Endometrial microvascular endothelial cells (primary cell): ENCODE data around the gene C1orf210. TPM values are rescaled to one million over a fixed set of nuclear protein-coding genes. Genes with fewer than 3 reads are reported as not detected.

ENCODE experiments used
- in situ Hi-C: cut with HindIII; loops from 2 replicates; pipeline ENCODE4 v1.10.0; 2017; ENCODE audit warnings: low sequenced_read_pairs, low pct_unique_long_range_greater_than_20kb; ENCODE audit errors: inconsistent ontology term
- total RNA-seq: library from RNA; depleted of rRNA; stranded (reverse); fragments of >200 nt; gene quantifications from one replicate; pipeline ENCODE4 v1.2.3, GENCODE V29; 2015; ENCODE audit errors: inconsistent ontology term

Gene C1orf210
- total RNA-seq, 1 donor from 2014 or later = not detected

DNA sequence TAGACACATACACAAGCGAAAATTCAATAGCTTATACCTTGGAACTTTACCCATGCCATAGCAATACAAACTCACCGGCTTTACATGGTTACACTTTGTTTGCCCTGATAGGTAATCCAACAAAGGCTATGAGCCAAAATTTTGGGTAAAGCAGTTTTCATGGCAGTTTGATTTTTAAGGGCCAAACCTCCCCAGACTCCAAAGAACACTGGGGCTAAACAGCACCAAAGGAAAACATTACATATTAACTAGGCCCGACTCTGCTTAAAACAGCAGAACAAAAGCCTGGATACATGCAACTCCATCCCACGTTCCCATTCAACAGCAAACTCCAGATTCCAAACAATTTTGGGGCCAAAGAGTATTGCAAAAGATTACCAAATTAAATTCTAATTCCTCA, 19.9 kb downstream of the C1orf210 start:
- in situ Hi-C loops = no loop called here

DNA sequence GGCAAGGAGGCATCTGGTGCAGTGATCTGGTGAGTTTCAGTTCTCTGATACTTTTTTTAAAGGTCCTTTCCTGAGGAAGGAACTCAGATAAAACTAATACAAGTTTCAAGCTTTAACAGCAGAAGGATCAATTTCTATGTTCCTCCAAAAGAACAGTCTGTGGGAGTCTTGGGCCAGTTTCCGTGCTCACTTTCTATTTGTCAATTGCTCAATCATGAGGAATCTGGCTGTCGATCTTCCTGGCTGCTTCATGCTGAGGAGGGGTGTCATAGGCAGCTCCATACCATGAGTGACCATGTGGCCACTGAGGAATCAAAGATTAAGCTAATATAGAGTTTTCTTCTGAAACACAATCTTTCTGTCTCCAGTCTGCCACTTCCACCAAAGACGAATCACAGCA, 27.0 kb downstream of the C1orf210 start:
- in situ Hi-C loops = no loop called here

DNA sequence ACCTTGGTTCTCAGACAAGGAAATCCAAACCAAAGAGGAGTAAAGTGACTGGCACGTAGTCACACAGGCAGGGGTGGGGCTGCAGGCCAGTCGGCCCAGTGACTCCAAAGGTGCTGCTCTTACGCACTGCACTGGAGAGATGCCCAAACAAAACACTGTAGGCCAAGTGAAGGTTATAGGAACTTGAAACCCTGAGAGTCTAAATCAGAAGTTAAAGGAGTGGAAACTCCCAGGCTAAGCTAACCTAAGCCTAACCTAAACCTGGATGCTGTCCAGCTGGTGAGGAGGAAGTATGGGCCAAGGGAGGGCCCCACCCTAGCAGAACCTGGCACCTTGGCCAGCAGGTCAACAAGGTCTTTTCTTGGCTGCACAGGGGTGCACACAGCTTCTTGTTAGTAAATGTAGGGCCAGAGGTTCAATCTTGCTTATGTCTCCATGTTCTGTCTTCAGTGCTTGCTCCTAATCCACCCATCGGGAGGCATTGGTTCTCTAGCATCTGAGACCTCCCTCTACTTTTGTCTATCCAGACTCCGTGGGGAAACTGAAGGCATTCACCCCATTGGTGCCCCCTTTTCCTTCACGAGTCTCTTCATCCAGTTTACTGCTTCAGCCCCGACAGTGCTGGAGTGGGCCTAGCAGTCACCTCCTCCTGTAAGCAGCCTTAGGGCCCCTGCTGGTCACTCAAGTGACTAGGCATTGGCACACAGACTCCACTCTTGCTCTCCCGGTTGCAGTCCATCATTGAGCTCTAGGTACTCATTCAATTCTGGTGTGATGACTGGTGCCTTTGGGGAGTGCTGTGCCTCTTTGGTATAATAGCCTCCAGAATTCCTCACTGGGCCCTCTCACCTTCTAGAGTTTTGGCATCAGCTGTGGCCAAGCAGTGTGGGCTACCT, 28.5 kb downstream of the C1orf210 start:
- in situ Hi-C loops = no loop called here

DNA sequence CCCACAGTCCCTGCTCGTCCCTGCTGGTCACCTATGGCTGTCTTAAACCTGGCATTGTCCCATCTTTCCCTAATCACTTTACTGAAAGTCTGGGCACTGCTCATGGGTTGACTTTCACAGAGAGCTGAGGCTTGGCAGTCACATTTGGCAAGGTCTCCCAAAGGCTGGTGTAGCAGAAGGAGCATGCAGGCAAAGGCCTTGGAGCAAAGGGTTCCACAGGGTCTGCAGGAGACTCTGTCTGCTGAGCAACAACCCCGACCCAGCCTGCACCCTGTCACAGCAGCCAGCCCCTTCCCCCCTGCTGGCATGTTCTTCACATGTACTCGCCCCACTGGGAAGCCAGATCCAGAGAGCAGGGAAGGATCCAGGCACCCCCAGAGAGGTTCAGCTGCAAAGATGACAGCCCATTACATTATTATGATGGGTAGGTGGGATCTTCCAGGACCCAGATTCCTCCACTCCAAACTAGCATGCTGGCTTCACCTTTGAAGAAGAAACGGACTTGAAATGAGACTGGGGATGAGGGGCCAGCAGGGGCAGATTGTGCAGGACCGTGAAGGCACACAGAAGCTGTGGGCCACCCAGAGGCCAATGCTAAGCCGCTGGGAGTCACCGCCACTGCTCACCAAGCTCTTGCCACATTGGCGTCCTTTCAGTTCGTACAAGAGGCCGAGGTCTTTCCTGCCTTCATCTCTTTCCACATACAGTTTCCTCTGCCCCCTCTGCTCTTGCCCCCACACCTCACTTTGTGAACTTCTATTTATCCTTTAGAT, 29.8 kb downstream of the C1orf210 start:
- in situ Hi-C loops = no loop called here

DNA sequence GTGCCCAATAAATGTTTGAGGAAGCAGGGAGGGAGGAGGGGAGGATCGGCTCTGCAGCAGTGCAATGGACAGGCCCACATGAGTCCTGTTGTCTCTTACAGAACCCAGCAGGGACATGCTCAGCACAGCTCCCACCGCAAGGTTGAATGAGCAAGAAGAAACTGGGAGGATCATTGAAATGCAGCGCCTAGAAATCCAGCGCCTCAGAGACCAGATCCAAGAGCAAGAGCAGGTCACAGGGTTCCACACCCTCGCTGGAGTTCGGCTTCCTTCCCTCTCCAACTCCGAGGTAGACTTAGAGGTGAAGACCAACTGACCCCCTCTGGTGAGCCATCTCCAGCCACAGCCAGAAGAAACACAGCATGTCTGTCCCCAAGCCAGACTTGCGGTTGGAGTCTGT, 31.5 kb downstream of the C1orf210 start:
- in situ Hi-C loops = no loop called here

DNA sequence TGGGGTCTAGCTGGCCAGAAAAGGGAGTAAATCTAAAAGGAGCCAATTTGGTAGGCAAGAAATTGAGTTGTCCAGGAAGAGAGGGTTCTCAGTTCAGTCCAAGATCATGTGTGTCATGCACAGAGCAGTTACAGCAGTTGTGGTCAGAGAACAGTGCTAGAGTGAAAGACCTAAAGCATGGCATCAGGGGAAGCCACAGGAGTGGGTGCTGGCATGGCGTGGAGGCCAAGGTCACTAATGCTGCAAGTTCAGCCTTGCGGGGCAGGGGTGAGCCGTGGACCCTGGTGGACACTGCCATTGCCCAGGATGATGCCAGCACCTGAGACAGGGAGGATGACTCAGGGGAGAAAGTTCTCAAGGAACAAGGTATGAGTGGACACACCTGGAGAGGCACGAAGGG, 32.2 kb downstream of the C1orf210 start:
- in situ Hi-C loops = no loop called here

DNA sequence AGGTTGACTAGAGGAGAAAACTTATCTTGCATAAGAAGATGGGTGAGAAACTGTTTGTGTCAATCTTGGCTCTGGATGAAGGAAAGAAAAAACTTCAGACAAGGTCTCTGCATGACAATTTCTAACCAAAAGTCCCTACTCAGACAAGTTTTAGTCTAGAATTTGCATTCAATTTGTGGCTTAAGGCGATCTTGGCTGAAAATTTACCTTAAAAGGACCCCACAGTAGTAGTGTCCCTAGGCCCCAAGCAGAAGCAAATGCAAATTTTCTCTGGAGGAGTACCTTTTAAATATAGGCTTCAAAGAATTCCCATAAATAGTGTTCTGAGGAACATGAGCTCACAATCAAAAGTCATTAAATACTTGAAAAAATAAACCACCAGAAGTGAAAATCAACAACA, 33.2 kb downstream of the C1orf210 start:
- in situ Hi-C loops = no loop called here

DNA sequence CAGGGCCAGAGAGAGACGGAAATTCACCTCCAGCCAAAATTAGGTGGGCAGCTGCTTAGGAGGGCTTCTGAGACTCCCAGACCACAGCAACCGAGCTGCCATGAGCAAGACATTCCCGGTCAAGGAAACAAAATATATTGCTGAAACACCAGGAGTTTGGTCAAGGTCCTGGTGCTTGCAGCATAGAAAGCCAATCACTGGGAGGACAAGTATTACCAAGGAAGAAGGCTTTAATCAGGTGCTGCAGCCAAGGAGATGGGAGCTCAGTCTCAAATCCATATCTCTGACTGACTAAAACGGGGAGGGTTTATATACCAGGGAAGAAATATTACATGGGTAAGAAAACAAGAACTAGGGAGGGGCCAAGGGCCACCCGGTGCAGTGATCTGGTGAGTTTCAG, 34.4 kb downstream of the C1orf210 start:
- in situ Hi-C loops = no loop called here

DNA sequence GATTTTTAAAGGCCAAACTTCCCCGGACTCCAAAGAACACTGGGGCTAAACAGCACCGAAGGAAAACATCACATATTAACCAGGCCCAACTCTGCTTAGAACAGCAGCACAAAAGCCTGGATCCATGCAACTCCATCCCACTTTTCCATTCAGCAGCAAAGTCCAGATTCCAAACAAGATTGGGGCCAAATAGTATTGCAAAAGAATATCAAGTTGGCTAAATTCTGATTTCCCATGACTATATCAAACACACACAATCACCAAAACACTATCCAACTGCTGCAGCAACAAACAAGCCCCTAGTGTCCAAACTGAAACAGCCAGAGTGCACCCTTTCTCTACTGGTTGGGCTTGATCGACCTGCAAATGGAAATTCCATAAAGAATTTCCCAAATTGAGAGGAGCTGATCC, 35.0 kb downstream of the C1orf210 start:
- in situ Hi-C loops = no loop called here

DNA sequence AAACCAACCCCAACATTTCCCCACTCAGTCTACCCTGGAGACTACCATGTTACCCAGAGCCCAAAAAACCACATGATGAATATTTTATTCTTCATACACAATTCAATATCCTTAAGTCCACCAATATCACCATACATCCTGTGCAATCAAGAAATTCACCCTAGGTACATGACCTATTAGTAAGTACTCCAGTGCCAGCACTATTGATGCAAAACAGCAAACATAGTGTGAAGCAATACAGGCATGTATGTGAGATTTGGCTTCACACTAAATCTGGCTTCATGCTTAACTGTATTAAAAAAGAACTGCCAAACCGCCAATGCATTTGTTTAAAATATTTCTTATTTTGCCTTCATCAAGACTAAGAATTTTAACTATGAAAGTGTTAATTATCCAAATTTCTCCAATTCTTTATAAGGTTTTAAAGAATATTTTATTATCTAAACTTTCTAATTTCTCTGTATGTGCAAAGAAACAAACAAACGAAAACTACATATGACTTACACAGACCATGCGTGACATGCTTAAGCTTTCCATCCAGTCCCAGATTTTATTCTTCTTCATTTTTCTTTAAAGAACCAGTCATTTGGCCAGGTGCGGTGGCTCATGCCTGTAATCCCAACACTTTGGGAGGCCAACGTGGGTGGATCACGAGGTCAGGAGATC, 38.0 kb downstream of the C1orf210 start:
- in situ Hi-C loops = no loop called here

DNA sequence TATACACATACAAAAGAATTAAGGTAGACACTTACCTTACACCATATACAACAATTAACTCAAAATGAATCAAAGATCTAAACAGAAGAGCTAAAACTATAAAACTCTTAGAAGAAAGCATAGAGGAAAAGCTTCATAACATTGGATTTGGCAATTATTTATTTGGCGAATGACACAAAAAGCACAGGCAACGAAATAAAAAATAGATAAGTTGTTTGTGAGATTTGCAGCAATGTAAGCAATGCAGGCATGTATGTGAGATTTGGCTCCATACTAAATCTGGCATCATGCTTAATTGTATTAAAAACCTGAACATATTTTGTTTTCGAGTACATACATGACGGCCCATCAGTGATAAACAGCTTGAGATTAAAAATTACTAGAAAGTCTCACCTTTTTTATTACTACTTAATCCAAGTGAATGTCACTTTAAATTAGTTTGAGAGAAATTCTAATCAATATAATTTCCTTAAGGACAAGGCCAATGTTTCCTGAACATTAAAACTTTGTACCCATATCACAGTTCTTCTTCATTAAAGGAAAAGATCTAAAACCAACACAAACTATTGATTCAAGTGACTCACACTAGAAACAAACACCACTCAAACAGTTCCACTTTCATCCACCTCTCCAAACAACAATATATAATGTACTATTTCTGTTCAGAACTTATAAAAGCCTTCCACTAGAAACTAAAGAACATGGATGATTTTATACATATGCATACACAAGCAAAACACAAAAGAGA, 38.7 kb downstream of the C1orf210 start:
- in situ Hi-C loops = no loop called here

DNA sequence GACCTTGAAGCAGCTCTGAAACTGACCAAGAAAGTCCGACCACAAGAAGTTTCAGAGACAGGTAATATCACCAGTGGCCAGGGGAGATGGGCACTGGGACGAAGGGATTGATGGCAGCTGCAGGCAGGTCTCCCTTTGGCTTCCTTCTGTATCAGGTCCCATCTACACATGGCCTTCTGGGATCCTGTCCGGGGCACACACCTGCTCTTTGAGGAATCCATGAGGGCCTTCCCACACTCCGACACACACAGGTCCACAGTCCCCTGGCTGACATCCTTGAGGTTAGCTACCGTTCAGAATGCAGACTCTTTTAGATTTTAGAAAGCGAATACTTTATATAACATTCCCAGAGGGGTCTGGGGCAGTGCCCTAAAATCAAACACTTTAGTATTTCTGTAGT, 42.1 kb downstream of the C1orf210 start:
- in situ Hi-C loops = no loop called here

DNA sequence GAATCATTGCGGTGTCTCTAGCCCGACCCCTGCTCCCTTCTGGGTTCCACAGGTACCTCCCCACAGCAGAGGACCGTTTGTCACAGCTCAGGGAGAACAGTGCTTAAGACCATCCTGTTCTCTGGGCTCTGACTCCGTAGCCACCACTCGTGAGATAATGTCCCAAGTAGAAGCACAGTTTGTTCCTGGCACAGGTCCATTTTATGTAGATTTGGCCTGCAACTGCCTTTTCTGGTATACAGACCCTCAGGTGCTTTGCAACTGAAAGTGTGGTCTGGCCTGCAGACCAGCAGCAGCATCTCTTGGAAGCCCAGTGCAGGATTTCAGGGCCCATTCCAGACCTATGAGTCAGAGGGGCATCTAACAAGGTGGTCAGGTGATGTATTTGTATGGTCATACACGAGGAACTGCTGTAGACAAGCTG, 44.0 kb downstream of the C1orf210 start:
- in situ Hi-C loops = no loop called here

DNA sequence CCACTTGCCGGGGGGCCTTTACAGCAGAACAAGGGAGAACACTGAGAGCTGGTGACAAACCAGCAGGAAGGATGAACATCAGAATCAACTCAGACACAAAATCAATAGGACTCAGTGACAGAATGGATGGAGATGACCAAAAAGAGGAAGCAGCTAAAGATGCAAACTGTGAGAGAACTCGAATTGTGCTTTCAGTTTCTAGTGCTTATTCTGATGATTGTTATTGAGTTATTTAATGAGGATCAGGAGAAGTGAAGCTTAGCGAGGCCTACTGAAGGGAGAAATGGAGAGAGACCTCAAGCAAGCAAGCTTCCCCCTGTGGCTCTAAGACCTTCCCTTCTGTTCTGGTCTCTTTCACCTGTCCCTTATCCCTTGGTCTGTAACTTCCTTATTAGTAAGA, 45.9 kb downstream of the C1orf210 start:
- in situ Hi-C loops = no loop called here

DNA sequence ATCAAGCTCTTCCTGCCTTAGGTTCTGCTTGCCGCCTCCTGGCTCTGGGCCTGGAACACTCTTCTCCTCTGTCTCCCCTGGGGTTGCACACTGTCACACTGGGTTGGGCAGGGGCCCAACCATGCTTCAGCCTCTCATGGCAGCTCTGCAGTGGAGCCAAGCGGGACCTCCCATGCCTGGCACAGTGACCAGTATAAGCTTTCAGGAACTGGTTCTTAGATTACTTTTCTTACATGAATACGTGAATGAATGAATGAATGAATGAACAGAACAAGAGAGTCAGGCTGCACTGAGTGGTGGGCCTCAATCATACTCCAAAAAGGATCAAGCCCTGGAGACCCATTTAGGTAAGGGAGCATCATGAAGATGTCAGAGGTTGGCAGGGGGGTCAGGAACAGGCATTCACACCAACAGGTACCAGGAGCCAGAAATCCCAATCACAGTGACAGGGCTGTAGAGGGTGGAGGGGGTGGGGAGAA, 46.4 kb downstream of the C1orf210 start:
- in situ Hi-C loops = no loop called here

DNA sequence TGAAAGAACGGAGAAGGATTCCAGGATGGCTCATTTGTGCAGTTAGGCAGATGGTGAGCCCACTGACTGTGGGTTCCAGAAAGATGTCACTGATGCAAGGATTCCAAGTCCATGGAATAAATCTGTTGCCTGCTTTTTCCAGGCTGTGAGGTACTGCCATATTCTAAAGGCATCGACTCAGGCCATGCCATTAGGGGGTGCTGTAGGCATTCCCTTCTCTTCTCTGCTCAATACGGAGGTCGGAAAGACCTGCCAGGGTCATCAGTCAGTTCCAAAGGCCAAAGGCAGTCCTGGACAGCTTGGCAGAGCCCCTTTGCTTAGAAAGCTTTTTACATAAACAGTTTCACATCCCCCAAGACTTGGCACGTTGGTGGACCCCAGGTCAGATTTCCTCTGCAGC, 47.3 kb downstream of the C1orf210 start:
- in situ Hi-C loops = no loop called here

DNA sequence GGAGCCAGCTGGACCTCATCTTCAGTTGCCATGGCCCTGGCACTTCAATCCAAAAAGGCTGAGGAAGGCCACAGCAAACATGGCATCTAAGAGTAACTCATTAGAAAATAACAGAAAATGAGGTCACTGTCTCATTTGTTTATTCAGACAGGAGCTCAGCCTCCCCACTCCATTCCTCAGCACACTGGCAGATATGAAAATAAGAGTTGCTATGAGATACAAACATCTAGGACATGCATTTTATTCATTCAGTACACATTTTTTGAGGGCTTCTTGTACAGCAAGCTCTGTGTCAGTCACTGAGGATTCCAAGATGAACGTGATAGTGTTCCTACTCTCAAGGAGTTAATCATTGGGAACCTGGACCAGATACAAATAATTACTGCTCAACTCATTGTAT, 48.3 kb downstream of the C1orf210 start:
- in situ Hi-C loops = no loop called here

DNA sequence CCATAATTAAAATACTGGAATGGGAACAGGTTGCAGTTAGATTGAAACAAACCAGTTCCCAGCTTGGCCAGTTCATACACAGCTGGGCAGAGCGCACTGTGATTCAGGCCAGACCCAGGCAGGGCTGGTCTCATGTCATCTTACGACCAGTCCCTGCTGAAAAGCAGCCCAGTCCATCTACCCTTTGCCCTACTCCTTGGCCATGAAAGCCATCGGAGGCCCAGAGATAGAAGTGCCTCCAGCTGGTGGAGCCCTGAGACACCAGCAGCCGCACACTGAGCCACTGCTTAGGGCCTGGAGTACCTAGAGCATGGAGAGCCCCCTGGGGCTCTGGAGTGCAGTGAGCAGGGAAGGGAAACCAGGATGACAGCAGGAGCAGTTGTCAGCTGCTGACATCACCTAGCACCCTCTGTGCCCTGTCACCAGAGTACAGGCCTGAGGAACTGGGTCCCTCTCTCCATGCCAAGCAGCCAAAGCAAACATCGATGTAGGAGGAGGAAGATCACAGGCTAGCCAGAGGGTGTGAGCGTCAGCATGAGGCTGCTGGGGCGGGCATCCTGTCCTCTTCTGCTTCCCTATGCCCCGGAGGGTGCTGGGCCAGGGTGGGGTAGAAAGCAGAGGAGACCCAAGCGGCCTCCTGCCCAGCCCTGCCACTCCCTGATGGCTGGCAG, 49.8 kb downstream of the C1orf210 start:
- in situ Hi-C loops = no loop called here
